Hematopoietic multipotent progenitor cell treated with erythropoietin and hydrocortisone succinate and interleukin-3 and kit ligand, for 17 days (in vitro differentiated cells): ENCODE results near the gene CCDC74B.
"Not testable (repeated sequence)": the region's sequence is repeated elsewhere in the genome, so short reads cannot be mapped to it uniquely, and the experiment has no call there.

Experiments used
- DNase-seq: peaks from one replicate; pipeline ENCODE4 v3.0.0-alpha.2; 2015; ENCODE audit warnings: low spot score

The CCDC74B gene

GRCh38 chr2:130148515-130148914 lies 3.6 kb upstream of the CCDC74B start:
- not testable (repeated sequence) for DNase-seq

- DNase-seq = not testable (repeated sequence)
Measured at GRCh38 chr2:130143266-130144039, 1.5 kb downstream of the CCDC74B start.

GRCh38 chr2:130142396-130143265 lies 2.3 kb downstream of the CCDC74B start:
- not testable (repeated sequence) for DNase-seq

- DNase-seq = not testable (repeated sequence)
Measured at GRCh38 chr2:130141645-130142370, 3.1 kb downstream of the CCDC74B start.

- not testable (repeated sequence) for DNase-seq
Measured at GRCh38 chr2:130141002-130141401, 3.9 kb downstream of the CCDC74B start.

- DNase-seq = not testable (repeated sequence)
Measured at GRCh38 chr2:130140516-130140915, 4.4 kb downstream of the CCDC74B start.

- not testable (repeated sequence) for DNase-seq
Measured at GRCh38 chr2:130139331-130140280, 5.3 kb downstream of the CCDC74B start.

- DNase-seq = not testable (repeated sequence)
Measured at GRCh38 chr2:130138841-130139251, 6.1 kb downstream of the CCDC74B start.

GRCh38 chr2:130138326-130138725 lies 6.6 kb downstream of the CCDC74B start:
- not testable (repeated sequence) for DNase-seq

- DNase-seq = not testable (repeated sequence)
Measured at GRCh38 chr2:130137118-130137517, 7.8 kb downstream of the CCDC74B start.

- DNase-seq = not testable (repeated sequence)
Measured at GRCh38 chr2:130136546-130136945, 8.4 kb downstream of the CCDC74B start.

- DNase-seq = no peak
Measured at GRCh38 chr2:130135692-130136541, 9.0 kb downstream of the CCDC74B start.

- DNase-seq = not testable (repeated sequence)
Measured at GRCh38 chr2:130129120-130129829, 15.6 kb downstream of the CCDC74B start, which contains the start of gene POTEF. Gene POTEF (minus strand): TSS chr2:130129222. CDS start chr2:130120515, 8,707 bp downstream.

- not testable (repeated sequence) for DNase-seq
Measured at GRCh38 chr2:130128464-130128863, 16.4 kb downstream of the CCDC74B start.

- DNase-seq = not testable (repeated sequence)
Measured at GRCh38 chr2:130127726-130128125, 17.2 kb downstream of the CCDC74B start.

- DNase-seq = not testable (repeated sequence)
Measured at GRCh38 chr2:130120924-130121323, 24.0 kb downstream of the CCDC74B start.

- DNase-seq = not testable (repeated sequence)
Measured at GRCh38 chr2:130102597-130103363, 42.1 kb downstream of the CCDC74B start.
